GM21447 (cell line): ENCODE data around the gene KRTAP4-11.
"Not testable (repeated sequence)": the region's sequence is repeated elsewhere in the genome, so short reads cannot be mapped to it uniquely, and the experiment has no call there.

Source experiments
- ATAC-seq: cut with Tn5 transposase; IDR thresholded peaks from one replicate; pipeline ENCODE4 v1.9.1; 2021; ENCODE audit not compliant: unreplicated experiment

Gene KRTAP4-11

DNA sequence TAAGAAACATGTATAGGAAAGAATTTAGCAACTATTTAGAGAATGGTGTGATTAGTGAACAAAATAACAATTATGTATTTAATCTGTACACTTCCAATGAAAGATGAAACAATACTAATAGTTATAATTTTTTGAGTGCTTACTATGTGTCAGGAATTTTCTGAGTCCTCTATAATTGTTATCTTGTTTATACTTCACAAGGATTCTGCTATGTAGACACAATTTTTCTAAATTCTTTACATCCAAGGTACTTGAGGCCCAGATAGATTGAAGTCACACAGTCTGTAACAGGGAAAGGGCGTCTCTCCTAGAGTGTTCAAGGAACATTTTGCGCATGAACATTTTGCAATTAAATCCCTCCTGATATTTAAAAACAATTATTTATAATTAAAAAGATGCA lies 6.9 kb upstream of the KRTAP4-11 start:
- no peak for ATAC-seq

DNA sequence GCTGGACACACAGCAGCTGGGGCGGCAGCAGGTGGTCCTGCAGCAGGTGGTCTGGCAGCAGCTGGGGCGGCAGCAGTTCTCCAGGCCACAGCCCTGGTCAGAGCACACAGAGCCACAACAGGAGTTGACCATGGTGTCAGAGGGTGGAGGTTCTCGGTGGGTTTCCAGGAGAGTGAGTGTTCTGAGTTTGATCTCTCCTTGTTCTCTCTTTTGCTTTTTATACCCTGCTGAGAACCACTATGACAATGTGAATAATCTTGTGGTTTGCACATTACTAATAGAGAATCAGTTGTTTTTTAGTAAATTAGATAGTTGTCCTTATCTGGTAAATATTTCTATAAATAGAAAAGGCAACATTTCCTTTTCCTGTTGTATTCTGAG lies 5.8 kb upstream of the KRTAP4-11 start, which contains the start of gene KRTAP4-12:
Gene KRTAP4-12 (minus strand): TSS at position 192 of the 381 bp plus-strand sequence. CDS start 60 bp downstream, at position 132.
- not testable (repeated sequence) for ATAC-seq

DNA sequence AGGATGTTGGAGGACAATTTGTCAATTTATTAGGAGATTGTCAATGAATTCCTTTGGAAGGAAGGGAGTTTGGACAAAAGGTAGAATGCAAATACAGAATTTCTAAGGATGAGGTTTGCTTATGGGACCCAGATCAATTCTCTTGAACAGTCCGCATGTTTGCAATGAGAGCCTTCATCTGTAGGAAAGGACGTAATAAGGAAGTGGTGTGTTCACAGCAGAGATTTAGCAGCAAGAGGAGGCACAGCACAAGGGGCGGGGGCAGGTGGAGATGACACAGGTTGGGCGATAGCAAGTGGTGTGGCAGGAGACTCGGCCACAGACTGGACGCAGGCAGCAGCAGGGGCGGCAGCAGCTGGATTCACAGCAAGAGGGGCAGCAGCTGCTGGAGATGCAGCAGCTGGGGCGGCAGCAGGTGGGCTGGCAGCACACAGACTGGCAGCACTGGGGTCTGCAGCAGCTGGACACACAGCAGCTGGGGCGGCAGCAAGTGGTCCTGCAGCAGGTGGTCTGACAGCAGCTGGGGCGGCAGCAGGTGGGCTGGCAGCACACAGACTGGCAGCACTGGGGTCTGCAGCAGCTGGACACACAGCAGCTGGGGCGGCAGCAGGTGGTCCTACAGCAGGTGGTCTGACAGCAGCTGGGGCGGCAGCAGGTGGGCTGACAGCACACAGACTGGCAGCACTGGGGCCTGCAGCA lies 5.3 kb upstream of the KRTAP4-11 start:
- not testable (repeated sequence) for ATAC-seq

DNA sequence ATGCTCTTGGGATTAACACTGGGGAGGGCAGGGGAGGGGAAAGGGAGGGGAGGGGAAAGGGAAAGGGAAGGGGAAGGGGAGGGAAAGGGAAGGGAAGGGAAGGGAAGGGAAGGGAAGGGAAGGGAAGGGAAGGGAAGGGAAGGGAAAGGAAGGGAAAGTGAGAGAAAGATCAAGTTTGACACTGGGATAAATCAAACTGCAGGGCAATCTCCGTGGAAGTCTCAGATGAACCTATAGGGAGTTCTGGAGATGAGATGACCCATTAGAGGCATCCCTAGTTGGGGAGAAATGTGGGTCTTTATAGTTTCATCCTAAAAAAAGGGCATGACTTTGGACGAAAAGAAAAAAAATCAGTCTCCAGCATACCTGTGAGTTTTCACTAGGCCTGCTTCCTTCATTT lies 3.6 kb upstream of the KRTAP4-11 start:
- no peak for ATAC-seq

DNA sequence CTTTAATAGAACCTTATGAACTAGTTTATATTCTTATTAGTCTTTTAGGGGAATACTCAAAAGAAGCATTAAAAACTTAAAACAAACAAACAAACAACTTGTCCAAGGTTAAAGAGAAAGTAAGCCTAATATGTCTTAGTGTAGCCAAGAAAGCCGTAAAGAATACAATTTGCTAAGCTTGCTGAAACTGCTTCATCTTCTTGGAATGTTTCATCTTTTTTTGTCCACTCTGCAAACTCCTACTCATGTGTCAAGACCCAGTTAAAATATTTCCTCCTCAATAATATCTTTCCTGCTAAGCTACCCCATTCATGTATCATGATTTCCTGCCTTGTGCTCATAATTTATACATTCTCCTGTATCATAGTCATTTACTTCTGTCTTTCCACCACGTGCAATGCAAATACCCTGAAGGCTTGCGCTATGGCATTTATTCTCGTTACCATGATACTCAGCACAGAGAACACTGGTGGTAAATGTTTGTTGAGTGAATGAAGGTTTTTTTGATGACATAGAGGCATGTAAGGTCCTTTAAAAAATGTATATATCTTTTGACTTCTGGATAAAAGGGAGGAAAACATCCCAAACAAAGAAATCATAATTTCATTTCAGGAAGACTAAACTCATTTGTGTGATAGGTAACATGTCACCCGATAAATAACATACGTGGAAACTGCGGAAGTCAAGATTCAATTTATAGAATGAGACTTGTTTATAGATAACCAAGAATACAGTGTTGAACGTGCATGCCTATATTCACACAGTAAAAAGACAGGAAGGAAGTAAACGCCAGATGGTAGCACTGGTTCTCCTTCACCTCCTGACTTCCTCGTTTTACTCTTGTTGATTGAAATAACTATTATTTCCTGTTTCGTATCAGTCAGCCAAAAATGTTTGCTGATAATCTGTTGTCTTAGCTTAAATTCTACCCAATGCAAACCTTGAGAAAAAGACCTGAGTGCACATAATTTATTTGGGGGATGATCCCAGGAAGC lies 1.8 kb upstream of the KRTAP4-11 start:
- not testable (repeated sequence) for ATAC-seq

DNA sequence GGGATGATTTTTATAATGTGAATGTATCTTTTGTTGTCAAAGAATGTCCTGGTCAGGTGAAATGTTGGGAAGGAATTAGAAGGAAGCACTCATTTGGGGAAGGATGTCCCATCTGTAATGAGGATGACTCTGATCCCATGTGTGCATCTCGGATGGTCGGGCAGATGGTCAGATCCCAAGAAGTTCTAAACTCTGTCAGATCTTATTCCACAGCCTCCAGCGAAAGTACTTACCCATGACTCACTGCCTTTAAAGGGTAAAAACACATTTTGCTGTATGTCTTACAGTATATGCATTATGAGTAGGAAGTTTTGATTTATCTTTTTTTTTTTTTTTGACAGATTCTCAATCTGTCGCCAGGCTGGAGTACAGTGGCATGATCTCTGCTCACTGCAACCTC lies 548 bp upstream of the KRTAP4-11 start:
- ATAC-seq: no peak

DNA sequence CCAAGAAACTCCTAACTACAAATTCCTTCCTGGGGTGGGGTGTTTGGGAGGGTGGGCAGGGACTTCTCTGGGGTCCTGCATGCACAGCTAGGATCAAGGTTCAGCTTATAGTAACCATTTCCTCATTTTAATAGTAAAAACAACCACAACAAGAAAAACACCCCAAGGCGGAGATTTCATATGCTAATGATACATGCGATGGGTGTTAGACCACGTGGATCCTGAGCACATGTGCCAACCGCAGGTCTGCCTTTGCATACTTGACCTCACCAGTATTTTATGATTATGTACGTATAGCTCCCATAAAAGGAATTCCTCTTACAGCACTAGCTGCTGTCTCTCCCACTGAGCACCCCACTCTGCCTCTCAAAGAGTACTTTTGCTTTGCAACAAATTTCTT lies 1.9 kb downstream of the KRTAP4-11 start:
- no peak for ATAC-seq

DNA sequence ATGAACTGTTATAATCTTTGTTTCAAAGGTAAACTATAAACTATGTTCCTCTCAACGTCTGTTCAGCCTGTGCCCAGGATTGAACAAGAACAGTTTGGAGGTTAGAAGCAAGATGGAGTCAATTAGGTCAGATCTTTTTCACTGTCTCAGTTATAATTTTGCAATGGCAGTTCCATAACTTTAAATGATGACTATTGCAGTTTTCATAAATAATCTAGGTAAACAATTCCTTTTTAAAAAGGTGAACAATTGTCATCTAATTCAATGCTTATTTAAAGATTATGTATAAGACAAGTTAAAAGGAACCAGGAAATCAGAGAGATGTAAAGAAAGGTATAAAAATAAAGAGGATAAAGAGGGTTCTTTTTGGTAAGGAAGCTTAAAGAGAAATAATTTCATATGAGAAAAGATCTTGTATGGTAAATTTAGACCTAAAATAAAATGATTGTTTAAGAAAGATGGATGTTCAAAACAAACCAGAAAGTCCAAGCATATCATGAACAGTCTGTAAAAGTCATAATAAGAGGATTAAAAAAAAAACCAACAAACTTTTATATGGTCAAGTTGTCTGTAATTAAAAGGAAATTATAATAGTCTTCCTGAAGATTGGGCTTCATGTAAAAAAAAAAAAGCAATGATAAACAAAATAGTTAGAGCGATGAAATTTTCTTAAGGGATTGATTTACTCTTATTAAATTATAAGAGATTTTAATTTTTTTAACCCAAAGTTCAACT lies 6.9 kb downstream of the KRTAP4-11 start:
- ATAC-seq: no peak

DNA sequence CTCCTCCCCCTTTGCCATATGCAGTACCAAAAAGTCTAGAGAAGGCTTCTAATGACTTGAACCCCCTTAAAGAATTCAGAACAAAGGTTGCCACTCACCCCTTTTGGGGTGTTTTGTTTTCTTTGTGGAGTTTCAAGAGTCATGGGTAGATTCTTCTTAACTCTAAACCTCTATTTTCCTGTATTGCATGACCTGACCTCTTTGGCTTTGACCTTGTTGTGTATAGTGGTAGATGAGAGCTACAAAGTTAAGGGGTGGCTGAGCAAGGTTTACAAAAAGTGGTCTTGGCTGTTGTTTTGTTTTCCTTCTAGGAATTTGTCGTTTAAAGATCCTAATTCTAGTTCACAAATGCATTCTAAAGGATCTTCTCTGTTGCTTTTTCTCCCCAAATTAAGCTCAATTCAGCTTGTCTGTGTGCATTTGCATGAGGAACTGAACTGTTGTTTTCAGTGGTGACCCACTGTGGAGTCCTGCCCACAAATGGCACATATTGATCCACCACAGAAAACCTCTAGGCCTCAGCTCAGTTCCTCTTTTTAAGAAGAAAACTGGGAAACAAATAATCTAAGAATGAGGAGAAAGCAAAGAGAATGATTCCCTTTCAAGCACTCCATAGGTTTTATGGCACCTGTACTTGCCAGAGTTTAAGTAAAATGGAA lies 9.3 kb downstream of the KRTAP4-11 start:
- ATAC-seq: not testable (repeated sequence)

DNA sequence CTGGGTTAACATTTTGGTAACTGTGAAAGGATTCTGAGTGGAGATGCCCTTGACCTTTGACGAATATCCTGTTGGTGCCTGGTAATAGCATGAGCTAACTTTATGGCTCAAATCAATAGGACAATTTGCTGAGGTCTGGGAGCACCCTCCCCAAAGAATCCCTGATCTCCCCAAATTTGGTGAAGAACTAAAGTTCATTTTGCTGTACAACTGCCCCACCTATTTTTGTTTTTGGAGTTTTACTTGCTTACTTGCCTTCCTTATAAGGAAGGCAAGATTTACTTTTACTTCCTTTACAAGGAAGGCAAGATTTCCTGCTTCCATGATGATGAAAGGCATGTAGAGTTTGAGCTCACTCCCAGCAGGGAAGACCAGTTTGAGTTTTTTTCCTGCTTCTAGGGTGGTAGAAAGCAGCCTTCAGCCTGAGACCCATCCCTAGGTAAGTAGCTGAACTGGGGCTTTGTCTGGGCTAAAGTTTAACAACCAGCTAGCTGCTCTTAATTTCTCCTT lies 10.2 kb downstream of the KRTAP4-11 start:
- no peak for ATAC-seq

DNA sequence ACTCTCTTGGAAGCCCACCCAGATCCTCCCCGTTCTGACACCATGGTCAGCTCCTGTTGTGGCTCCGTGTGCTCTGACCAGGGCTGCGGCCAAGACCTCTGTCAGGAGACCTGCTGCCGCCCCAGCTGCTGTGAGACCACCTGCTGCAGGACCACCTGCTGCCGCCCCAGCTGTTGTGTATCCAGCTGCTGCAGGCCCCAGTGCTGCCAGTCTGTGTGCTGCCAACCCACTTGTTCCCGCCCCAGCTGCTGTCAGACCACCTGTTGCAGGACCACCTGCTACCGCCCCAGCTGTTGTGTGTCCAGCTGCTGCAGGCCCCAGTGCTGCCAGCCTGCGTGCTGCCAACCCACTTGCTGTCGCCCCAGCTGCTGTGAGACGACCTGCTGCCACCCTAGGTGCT lies 12.8 kb downstream of the KRTAP4-11 start, which contains the start of gene KRTAP4-9:
Gene KRTAP4-9 (plus strand): TSS at position 43 of the 400 bp plus-strand sequence. CDS start 0 bp downstream, at position 43.
- ATAC-seq: not testable (repeated sequence)

DNA sequence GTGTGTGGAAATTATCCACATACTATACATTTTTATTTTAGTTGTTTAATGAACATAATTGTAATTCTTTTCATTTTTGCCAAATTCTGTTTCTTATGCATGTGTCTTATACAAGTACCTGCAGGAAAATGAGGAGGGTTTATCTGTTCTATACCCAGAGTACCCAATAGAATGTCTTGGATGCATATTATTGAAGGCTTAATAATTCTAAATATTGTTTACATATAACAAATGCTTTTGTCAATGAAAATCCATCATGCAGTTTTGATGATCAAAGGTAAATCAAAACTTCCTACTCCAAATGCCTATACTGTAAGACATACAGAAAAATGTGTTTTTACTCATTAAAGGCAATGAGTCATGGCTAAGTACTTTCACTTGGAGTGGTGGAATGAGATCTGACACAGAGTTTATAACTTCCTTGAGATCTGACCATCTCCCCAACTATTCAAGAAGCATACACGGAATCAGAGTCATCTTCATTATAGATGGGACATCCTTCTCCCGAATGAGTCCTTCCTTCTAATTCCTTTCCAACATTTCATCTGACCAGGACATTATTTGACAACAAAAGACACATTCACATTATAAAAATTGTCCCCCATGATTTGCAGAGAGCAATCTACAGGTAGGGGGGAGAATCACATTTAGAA lies 13.7 kb downstream of the KRTAP4-11 start:
- not testable (repeated sequence) for ATAC-seq

DNA sequence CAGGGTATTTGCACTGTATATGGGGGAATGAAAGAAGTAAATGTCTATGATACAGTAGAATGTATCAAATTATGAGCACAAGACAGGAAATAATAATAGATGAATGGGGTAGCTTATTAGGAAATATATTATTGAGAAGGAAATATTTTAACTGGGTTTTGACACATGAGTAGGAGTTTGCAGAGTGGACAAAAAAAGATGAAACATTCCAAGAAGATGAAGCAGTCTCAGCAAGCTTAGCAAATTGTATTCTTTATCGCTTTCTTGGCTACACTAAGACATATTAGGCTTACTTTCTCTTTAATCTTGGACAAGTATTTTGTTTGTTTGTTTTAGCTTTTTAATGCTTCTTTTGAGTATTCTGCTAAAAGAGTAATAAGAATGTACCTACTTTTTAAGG lies 14.3 kb downstream of the KRTAP4-11 start:
- no peak for ATAC-seq

DNA sequence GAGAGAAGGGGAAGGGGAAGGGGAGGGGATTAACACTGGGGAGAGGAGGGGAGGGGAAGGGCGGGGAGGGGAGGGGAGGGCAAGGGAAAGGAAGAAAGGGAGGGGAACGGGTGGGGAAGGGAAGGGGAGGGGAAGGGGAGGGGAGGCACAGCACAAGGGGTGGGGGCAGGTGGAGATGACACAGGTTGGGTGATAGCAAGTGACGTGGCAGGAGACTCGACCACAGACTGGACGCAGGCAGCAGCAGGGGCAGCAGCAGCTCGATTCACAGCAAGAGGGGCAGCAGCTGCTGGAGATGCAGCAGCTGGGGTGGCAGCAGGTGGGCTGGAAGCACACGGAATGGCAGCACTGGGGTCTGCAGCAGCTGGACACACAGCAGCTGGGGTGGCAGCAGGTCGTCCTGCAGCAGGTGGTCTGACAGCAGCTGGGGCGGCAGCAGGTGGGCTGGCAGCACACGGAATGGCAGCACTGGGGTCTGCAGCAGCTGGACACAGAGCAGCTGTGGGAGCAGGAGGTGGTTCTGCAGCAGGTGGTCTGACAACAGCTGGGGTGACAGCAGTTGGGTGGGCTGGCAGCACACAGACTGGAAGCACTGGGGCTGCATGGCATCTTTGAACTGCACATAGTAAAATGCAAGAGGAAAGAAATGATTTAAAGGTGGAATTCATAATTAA lies 16.4 kb downstream of the KRTAP4-11 start, which contains the start of gene KRTAP4-16:
Gene KRTAP4-16 (minus strand): TSS at position 624 of the 674 bp plus-strand sequence. CDS start 0 bp downstream, at position 624.
- ATAC-seq: no peak

DNA sequence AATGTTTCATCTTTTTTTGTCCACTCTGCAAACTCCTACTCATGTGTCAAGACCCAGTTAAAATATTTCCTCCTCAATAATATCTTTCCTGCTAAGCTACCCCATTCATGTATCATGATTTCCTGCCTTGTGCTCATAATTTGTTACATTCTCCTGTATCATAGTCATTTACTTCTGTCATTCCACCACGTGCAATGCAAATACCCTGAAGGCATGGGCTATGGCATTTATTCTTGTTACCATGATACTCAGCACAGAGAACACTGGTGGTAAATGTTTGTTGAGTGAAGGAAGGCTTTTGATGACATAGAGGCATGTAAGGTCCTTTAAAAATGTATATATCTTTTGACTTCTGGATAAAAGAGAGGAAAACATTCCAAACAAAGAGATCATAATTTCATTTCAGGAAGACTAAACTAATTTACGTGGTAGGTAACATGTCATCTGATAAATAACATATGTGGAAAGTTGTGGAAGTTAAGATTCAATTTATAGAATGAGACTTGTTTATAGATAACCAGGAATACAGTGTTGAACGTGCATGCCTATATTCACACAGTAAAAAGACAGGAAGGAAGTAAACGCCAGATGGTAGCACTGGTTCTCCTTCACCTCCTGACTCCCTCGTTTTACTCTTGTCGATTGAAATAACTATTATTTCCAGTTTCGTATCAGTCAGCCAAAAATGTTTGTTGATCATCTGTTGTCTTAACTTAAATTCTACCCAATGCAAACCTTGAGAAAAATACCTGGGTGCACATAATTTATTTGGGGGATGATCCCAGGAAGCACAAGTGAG lies 18.3 kb downstream of the KRTAP4-11 start:
- not testable (repeated sequence) for ATAC-seq

DNA sequence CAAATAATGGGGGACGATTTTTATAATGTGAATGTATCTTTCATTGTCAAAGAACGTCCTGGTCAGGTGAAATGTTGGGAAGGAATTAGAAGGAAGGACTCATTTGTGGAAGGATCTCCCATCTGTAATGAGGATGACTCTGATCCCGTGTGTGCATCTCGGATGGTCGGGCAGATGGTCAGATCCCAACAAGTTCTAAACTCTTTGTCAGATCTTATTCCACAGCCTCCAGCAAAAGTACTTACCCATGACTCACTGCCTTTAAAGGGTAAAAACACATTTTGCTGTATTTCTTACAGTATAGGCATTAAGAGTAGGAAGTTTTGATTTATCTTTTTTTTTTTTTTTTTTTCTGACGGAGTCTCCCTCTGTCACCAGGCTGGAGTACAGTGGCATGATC lies 19.7 kb downstream of the KRTAP4-11 start:
- no peak for ATAC-seq

DNA sequence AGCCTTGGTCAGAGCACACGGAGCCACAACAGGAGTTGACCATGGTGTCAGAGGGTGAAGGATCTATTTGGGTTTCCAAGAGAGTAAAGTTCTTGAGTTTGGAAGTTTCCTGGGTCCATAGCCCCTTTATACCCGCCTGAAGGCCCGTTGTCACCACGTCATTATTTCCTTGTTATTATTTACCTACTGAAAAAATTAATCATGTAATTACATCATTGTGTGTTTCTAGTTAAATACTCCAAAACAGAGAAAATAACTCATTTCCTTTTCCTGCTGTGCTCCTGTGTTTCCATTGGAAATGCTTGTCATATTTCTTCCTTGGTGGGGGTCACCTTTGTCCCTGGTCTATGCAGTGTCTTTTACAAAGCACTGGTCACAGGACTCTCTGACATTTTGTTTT lies 20.1 kb downstream of the KRTAP4-11 start, which contains the start of gene KRTAP4-8:
Gene KRTAP4-8 (minus strand): TSS at position 101 of the 400 bp plus-strand sequence. CDS start 58 bp downstream, at position 43.
- ATAC-seq: no peak

DNA sequence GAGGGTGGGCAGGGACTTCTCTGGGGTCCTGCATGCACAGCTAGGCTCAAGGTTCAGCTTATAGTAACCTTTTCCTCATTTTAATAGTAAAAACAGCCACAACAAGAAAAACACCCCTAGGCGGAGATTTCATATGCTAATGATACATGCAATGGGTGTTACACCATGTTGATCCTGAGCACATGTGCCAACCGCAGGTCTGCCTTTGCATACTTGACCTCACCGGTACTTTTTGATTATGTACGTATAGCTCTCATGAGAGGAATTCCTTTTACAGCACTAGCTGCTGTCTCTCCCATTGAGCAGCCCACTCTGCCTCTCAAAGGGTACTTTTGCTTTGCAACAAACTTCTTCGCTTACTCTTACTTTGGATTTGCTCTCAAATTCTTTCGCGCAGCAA lies 22.1 kb downstream of the KRTAP4-11 start:
- ATAC-seq: no peak
